ENCODE results near the gene TRPV4. TPM values are rescaled to one million over a fixed set of nuclear protein-coding genes. Genes with fewer than 3 reads are reported as not detected.
A peak's percentile ranks its signal among the peaks of the same experiment; 100 is the strongest.
"Not testable (repeated sequence)": the region's sequence is repeated elsewhere in the genome, so short reads cannot be mapped to it uniquely, and the experiment has no call there.

TRPV4 gene
- total RNA-seq, 1 donor from 2014 or later: 0.35 TPM

DNA sequence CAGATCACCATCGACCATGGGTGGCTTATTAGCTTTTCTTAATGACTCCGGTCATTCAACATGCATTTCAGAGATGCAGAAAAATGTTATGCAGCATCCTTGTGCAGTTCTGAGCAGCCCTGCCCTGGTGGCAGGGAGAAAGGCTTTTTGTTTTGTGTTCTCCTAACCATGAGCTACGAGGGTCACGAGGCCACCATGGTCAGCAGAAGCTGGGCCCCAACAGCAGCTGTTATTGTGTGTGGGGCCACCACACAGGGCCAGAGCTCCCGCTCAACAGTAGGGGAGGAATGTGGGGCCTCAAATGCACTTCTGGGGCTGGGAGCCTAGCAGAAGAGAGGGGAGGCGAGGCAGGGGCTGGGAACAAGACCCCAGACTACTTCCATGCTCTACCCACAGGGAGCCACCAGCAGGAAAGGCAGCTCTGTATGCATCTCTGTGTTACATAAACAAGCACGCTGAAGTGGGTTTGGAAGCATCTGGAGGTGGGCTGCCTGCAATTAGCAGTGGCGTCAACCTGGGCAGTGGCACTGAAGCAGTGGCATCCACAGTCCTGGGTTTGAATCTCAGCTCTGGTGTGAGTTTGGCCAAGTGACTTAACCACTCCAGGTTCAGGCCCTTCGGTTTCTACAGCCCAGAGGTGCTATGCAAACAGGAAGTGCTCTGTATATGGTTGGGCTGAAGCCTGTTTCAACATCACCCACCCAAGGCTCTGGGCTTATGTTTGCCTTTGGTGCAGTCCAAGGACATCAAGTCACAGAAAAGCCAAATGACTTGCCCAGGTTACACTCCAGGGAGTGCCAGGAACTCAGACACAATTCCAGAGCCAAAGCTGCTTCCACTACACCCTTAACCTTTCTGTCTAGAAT, 30.9 kb upstream of the TRPV4 start:
- ATAC-seq (ENCODE audit: poor library complexity) (peak; percentile 71), DNase-seq (no peak)
- intact Hi-C loops (cut with DNase I): no loop called here

DNA sequence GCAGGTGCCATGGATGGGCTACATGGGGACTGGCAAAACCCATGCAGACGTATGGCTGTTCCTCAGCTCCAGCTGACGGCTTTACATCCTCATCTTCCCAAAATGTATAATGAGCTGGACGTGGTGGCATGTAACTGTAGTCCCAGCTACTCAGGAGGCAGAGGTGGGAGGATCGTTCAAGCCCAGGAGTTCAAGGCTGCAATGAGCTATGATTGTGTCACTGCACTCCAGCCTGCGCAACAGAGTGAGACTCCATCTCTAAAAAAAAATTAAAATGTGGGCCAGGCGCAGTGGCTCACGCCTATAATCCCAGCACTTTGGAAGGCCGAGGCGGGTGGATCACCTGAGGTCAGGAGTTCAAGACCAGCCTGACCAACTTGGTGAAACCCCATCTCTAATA, 29.3 kb upstream of the TRPV4 start:
- DNase-seq; intact Hi-C loops (cut with DNase I); ATAC-seq (ENCODE audit: poor library complexity): not testable (repeated sequence)

DNA sequence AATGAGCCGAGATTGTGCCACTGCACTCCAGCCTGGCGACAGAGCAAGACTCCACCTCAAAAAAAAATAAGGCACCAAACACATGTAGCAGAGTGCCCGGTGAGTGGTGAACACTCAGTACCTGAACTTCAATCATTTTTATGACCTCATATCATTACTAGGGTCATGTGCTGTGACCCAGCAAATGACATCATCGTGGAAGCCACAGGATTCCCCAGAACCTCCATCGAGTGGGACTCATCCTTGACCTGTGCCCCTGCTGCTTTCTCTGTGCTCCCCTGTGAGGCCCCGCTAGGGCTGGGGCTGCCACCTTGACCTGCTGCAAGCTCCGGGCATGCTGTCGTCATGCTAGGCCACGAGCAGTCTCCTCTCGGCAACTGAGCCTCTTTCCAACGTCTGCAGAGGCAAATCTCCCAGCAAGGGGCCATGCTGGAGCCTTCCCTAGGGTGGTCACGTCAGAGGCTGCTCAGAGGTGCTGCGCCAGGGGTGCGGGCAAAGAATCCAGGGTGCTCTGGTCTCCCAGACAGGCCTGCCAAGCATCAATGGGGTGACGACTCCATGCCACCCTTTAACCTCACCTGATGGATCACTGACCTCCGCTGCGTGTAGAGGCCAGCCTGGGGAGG, 28.6 kb upstream of the TRPV4 start:
- intact Hi-C loops (cut with DNase I): no loop called here
- no peak for DNase-seq
- ATAC-seq (ENCODE audit: poor library complexity): no peak

DNA sequence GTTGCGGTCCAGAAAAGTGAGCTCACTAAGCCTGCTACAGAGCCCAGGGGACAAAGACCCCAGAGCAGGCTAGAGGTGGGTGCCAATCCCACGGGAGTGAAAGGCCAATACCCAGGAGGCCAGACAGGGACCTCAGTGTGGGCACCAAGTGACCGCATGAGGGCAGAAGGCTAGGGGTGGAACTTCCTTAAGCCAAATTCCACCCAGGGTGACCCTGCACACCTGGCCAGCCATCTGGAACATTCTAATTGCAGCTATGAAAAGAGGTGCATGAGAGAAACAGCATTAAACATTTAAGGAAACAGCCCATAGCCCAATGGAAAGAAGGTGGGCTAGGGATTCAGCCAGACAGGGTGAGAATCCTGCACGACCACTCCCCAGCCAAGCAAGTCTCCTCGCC, 27.8 kb upstream of the TRPV4 start:
- ATAC-seq (ENCODE audit: poor library complexity) (no peak), DNase-seq (no peak)
- intact Hi-C loops (cut with DNase I): no loop called here

DNA sequence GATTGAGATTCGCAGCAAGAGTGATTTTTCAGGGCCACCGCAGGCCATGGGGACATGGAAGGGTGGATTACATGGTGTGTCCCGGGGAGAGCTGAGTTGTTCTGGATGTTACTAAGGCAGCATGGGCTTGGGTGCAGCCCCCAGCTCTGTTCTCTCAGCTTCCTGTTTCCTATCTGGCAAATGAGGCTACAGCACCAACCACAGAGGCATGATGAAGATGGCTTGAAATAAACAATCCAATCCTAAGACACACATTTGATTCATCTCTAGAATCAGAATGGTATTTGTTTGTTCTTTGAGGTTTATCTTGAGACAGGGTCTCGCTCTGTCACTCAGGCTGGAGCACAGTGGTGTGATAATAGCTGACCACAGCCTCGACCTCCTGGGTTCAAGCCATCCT, 25.6 kb upstream of the TRPV4 start:
- DNase-seq: no peak
- intact Hi-C loops (cut with DNase I): no loop called here
- no peak for ATAC-seq (ENCODE audit: poor library complexity)

DNA sequence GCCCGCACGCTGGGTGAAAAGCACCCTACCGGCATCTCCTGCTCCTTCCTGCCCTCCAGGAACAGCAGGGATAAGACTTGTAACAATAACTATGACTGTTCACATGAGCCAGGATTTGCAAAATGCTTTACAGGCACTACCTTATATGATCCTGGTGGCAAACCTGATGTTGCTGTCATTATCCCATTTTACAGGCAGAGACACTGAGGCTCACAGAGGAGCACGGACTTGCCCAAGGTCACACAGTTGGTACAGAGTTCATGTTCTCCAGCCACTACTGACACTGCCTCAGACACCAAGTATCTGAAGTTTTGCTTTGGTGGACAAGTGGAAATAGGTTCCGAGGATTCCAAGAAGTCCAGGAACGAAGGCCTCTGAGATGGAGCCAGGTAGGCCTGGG, 24.5 kb upstream of the TRPV4 start:
- no peak for DNase-seq
- no peak for ATAC-seq (ENCODE audit: poor library complexity)
- intact Hi-C loops (cut with DNase I): no loop called here

DNA sequence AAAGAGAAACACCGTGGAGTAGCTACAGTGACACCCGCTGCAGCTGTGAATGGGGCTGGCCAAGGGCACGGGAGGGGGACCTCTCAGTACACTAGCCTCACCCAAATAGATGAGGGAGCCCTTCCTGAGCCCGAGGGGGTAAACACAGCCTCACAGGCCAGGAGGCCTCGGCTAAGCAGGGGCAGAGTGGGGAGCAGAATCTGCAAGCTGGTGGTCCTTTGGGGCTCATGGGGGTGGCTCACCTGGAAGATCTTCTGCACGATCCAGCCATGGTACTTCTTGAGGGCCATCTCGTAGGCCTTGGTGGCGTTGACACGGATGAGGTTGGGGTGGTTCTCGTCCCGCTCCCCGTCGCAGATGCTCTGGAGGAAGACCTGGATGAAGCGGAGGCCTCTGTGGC, 22.2 kb upstream of the TRPV4 start:
- no peak for ATAC-seq (ENCODE audit: poor library complexity)
- intact Hi-C loops (cut with DNase I): no loop called here
- no peak for DNase-seq

DNA sequence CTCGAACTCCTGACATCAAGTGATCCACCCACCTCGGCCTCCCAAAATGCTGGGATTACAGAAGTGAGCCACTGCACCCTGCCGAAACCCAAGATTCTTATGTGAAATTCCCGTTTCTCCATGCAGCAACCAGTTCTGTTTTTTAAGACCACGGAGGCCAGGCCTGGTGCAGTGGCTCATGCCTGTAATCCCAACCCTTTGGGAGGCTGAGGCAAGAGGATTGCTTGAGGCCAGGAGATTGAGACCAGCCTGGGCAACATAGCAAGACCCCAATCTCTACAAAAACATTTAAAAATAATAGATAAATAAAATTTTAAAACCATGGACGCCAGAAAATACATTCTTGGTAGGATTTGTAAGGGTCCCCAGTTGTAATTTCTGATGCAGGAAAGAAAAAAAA, 17.3 kb upstream of the TRPV4 start:
- ATAC-seq (ENCODE audit: poor library complexity); intact Hi-C loops (cut with DNase I); DNase-seq: not testable (repeated sequence)

DNA sequence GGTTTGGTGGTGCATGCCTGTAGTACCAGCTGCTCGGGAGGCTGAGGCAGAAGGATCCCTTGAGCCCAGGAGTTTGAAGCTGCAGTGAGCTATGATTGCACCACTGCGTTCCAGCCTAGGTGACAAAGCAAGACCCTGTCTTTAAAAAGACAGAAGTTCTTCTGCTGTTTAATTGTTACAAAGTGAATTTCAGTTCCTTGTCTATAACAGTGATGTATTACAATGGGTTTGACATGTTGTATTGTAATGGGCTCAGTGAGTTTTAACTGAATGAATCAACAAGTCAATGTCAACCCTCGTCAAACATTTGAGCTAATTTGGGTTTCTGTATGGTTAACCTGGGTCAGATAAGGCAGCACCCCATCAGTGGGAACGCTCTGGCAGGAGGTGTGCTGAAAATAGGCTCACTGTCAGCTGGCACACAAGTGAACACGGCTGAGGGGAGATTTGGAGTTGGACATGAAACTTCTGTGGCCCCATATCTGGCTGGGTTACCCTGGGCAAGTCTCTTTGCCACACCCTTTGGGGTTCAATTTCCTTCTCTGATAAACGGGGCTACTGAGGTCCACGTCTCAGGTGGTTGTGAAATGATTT, 14.0 kb upstream of the TRPV4 start:
- ATAC-seq (ENCODE audit: poor library complexity) (no peak), DNase-seq (no peak)
- intact Hi-C loops (cut with DNase I): no loop called here

DNA sequence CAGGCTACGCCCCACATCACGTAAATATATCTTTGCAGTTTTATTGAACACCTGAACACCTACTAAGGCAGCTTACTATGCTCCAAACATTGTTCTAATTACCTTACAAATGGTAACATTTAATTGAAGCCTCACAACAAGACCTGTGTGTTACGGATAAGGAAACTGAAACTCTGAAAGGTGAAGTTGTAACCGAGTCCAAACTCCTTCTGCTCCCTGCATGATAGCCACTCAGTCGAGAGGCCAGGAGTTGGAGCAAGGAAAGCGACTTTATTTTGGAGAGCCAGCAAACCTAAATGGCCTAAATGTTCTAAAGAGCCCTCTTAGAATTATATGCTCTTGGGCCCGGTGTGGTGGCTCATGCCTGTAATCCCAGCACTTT, 12.6 kb upstream of the TRPV4 start:
- ATAC-seq (ENCODE audit: poor library complexity): no peak
- intact Hi-C loops (cut with DNase I): no loop called here
- no peak for DNase-seq

DNA sequence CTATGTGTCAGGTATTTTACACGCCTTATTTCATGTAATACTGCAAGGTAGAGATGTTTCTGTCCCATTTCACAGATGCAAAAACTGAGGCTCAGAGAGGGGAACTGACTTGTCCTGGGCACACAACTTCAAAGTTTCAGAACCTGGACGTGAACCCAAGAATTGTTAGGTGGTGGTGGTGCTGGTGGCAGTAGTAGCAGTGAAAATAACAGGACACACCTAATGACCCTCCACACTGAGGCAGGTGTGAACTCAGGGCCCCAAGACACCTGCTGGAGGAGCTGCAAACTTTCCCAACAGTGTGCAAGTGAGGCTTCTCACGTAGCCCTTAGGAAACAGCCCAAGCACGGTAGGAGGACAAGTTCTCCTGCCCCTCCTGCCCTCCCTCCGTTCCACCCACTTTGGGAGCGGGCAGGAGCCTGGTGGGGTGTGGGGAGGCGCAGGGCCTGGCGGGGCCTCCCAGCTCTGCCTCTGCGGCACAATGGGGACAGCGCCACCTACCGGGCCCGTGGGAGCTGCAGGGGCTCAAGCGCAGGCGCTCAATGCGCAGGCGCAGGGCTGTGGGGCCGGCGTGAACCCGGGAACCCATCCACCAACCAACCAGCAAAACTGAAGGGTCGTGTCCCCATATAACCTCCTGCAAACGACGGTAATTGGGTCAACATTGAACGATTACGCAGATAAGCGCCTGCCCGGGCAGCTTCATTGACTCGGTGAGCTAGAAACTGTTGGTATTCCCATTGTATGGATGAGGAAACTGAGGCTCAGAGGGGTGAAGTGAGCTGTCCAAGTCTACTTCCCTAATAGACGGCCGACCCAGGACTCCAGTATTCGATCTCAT, 12.0 kb upstream of the TRPV4 start:
- intact Hi-C loops (cut with DNase I): no loop called here
- ATAC-seq (ENCODE audit: poor library complexity): peak; percentile 98
- DNase-seq: peak; percentile 94

DNA sequence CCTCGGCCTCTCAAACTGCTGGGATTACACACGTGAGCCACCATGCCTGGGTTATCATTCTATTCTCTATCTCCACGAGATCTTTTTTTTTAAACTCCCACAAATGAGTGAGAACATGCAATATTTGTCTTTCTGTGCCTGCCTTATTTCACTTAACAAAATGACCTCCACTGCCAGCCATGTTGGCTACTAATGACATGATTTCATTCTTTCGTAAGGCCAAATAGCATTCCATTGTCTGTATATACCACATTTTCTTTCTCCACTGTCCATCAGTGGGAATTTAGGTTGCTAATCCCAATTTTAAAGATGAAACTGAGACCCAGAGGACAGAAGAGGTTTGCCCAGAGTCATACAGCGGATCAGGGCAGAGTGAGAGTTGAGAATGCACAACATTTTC, 10.9 kb upstream of the TRPV4 start:
- intact Hi-C loops (cut with DNase I): no loop called here
- ATAC-seq (ENCODE audit: poor library complexity) (no peak), DNase-seq (no peak)

DNA sequence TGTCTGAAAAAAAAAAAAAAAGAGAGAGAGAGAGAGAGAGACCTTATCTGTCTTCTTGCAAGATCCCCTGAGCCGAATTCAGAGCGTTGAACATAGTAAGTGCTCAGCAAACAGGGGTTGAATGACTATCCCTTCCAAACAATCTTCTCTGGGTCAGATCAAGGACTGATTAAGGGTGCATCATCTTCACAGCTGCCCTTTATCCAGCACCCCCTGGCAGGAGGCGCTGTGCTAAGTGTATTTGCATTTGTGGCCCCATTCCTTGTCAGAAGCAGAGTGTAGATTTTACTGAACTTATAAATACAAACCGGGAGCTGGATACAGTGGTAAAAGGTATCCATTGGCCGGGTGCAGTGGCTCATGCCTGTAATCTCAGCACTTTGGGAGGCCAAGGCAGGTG, 8.8 kb upstream of the TRPV4 start:
- intact Hi-C loops (cut with DNase I): no loop called here
- ATAC-seq (ENCODE audit: poor library complexity) (no peak), DNase-seq (no peak)

DNA sequence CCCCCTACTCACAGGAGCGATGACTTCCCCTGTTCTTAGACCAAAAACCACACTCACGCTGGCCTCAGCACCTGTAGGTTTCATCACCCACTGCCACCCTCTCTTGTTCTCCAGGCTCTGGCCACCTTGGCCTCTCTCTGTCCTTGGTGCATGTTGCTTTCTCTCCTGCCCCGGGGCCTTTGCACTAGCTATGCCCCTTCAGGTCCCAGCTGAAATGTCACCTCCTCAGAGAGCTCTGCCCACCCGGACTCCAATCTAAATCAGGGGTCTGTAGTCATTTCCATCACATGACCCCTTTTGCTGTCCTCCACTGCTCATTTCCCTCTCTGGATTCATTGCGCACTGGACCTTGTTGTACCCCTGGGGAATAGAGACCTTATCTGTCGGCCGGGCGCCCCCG, 8.2 kb upstream of the TRPV4 start:
- intact Hi-C loops (cut with DNase I): no loop called here
- DNase-seq (no peak), ATAC-seq (ENCODE audit: poor library complexity) (no peak)

DNA sequence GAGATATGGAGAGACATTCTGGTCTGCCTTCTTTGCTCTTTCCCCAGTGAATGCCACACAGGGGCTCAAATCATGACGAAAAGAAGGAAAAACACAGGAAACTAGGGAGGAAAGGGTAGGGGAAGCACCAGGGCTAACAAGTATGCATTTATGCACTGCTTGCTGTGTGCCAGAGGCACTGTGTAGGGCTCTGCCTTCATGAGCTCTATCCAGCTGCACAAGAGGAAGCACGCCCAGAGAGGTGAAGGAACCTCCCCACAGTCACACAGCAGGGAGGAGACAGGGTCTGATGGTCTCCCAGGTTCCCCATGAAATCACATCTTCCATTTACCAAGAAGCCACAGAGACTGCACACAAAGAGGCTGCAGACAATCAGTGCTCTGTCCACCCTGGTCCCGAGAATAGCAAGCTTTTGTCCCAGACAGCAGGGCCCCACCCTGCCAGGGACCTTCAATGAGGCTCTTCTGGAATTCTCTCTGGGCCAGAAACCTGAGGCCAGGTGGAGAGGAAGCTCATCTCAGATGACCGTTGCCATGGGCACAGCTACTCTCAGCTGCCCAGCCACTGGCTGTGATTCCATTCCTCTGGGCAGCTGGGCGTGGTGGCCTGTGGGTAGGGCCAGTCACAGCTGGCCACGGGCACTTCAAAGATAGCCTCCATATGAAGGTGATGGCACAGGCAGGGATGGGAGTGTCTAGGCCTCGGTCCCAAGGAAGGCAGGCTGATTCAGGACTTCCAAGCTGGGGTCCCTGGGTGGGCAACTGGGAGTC, 7.3 kb upstream of the TRPV4 start:
- no peak for DNase-seq
- ATAC-seq (ENCODE audit: poor library complexity): no peak
- intact Hi-C loops (cut with DNase I): no loop called here

DNA sequence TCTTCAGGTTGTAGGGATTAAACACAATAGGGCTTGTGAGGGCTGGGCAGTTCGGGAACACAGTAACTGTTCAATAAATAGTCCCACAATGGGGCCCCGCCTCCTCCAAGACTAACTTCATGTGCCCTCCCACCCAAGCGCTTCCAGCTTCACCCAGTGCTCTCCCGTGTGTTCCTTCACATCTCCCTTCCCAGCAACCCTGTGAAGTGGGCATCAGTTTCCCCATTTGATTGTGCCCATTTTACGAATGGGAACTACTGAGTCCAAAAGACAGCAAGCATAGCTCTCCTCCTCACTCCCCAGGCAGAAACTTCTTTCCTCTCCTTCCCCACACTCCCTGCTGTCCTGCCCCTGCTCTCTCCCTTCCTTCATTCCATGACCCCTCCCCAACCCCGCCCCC, 6.2 kb upstream of the TRPV4 start:
- ATAC-seq (ENCODE audit: poor library complexity) (no peak), DNase-seq (no peak)
- intact Hi-C loops (cut with DNase I): no loop called here

DNA sequence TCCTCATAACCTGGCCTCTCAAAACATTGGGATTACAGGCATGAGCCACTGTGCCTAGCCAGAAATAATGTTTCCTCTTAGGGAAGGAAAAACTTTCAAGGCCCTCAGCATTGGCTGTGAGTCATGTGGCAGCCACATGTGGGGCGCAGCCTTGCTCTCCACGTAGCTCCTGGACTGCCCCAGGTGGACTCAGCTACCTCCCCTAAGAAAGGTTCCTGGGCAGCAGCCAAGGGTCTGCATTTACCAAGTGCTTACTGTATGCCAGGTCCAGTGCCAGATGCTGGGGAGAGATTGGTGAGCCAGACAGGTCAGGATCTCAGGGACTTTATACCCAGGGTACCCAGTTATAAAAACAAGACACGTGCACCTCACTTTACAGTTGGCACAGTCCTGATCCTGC, 3.7 kb upstream of the TRPV4 start:
- ATAC-seq (ENCODE audit: poor library complexity) (no peak), DNase-seq (no peak)
- intact Hi-C loops (cut with DNase I): no loop called here

DNA sequence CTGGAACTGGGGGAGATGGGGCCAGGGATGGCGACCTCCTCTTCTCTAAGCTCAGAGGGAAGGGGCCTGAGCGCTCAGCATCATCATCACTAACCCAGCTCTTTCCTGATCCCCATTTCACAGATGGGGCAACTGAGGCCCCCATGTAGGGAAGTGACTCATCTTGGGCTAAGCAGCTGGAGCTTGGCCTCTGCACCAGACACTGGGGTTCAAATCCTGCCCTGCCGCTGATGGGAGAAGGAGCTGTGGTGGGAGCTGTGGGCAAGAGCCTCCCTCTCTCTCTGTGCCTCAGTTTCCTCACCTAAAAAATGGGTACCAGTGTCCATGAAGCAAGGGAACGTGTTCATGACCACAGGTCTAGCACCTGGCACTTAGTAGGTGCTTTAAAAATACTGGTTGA, 2.6 kb upstream of the TRPV4 start:
- intact Hi-C loops (cut with DNase I): no loop called here
- ATAC-seq (ENCODE audit: poor library complexity): no peak
- DNase-seq: no peak

Data from Right ventricle myocardium superior (tissue), 1 donor.